HG02610 (cell line): ENCODE results near the gene NUP133.
"Not testable (repeated sequence)": the region's sequence is repeated elsewhere in the genome, so short reads cannot be mapped to it uniquely, and the experiment has no call there.

Source experiments
- ATAC-seq: cut with Tn5 transposase; IDR thresholded peaks from one replicate; pipeline ENCODE4 v1.9.1; 2021; ENCODE audit warnings: mild to moderate bottlenecking, moderate library complexity; ENCODE audit not compliant: unreplicated experiment

NUP133 gene

GRCh38 chr1:229507951-229508822, at the start of gene NUP133:
NUP133 (minus strand) TSS chr1:229508341; CDS start chr1:229508249, 92 bp downstream.
- ATAC-seq: peak; percentile 92

GRCh38 chr1:229557200-229557850, 49.2 kb upstream of the NUP133 start:
- ATAC-seq: no peak

DNA sequence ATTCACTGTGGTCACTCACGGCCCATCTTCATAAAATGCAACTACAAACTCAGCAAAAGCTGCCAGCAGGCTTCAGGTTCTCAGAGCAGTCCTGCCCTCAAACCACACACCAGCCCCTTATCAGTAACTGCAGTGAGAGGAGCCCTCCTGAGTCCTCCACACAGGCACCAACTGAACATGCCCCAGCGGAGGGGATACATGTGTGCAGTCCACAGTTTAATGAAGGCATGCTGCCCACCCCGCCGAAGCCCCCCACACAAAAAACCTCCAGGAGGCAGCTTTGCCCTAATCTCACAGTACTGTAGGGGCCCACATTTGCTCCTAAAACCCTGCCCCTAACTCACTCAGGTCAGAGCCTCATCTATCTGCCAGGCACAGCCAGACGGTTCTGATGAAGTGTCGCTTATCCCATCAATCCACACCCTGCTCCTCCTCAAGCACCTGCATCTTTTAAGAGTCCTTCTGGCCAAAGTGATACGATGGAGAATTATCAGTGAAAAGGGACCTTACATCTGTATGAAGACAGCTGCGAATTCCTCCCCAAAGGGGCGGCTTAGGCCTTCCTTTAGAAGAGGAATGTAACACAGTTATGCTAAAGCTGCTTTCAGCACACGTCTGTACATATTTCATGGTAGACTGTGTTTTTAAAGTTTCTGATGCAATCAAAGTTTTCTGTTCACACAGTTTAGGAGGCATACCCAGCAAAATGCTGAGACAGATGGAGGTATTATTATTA, 46.9 kb upstream of the NUP133 start:
- ATAC-seq: no peak

GRCh38 chr1:229553621-229554130, 45.5 kb upstream of the NUP133 start:
- ATAC-seq: no peak

GRCh38 chr1:229552732-229553131, 44.6 kb upstream of the NUP133 start:
- ATAC-seq: no peak

DNA sequence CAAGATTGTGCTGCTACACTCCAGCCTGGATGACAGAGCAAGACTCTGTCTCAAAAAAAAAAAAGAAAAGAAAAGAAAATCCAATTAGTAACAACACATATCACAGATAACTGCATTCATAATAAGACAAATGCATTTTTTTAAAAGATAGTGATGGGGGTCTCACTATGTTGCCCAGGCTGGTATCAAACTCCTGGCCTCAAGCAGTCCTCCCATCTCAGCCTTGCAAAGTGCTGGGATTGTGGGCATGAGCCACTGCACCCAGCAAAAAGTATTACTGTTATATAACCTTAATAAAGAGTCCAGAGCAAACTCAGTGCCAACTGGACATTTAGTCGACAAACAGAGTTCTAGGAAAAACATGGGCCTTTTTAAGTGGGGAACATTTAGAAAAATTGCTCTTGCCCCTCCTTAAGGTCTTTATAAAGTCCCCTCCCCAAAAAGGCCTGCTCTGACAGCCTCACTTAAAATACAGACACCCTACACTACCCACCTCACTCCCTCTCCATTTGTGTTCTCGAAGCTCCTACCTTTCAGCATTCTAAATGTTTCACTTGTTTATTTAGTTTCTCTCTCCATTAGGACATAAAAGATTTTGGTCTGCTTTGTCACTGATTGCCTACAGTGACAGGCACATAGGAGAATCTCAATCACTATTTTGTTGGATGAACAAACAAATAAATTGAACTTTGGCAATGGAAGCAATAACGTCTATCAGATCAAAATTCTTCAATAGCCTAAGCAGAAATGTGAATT, 42.8 kb upstream of the NUP133 start:
- ATAC-seq: no peak

- no peak for ATAC-seq
These were observed 39.4 kb upstream of the NUP133 start for GRCh38 chr1:229547542-229547941.

DNA sequence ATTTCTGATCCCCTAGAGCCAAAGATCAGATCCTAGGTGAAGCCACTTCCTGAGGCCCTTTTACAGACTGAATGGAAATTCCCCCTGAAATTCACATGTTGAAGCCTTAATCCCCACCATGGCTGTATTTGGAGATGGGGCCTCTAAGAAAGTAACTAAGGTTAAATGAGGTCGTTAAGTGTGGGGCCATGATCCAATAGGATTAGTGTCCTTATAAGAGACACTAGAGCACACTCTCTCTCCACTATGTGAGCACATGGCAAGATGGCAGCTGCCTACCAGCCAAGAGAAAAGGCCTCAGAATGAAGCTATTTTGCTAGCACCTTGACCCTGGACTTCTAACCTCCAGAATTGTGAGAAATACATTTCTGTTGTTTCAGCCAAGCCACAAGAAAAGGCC, 36.4 kb upstream of the NUP133 start:
- ATAC-seq: no peak

DNA sequence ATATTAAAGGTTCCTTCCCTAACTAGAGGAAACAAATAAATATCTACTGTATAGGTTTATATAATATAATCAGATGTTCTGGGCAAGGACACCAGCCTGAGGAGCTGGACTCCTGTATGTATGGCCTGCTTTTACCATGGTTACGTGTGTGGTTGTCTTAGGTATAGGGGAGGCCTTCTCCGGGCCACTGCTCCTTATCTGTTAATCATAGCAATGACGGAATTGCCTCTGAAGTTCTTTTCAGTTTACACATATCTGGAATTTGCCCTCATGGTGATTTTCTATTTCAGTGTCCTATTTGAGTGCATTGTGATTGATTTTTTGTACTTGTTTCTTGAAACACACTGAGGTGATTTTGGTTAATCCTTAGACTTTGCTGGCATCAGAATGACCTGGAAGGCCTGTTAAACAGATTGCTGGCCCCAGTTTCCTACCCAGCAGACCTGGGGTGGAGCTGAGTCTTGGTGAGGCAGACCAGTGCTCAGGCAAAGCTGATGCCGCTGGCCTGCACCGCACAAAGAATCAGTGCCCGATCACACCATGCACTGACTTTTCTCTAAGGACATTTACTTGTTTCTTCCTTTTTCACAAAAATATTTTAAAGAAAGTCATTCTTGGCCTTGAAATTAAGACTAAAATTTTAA, 31.8 kb upstream of the NUP133 start:
- no peak for ATAC-seq

GRCh38 chr1:229538945-229539344, 30.8 kb upstream of the NUP133 start:
- no peak for ATAC-seq

GRCh38 chr1:229537894-229538293, 29.8 kb upstream of the NUP133 start:
- ATAC-seq: no peak

DNA sequence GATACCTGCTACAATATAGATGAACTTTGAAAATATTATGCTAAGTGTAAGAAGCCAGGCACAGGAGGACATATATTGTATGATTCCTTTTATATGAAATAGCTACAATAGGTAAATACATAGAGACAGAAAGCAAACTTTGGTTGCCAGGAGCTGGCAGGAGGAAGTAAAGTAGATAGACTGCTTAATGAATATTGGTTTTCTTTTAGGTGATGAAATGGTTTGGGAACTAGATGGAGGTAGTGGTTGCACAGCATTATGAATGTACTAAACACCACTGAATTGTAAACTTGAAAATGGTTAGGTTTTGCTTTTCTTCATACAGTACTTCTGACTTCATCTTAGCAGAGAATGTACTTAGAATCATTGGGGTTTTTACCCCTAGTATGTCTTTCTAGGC, 28.8 kb upstream of the NUP133 start:
- no peak for ATAC-seq

DNA sequence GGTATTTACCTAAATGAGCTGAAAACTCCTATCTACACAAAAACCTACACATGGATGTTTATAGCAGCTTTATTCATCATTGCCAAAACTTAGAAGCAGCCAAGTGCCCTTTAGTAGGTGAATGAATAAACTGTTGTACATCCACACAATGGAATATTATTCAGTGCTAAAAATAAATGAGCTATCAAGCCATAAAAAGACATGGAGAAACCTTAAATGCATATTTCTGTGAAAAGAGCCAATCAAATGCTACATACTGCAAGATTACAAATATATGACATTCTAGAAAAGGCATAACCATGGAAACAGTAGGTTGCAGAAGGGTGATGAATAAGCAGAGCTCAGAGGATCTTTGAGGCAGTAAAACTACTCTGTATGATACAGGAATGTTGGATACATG, 27.1 kb upstream of the NUP133 start:
- no peak for ATAC-seq

DNA sequence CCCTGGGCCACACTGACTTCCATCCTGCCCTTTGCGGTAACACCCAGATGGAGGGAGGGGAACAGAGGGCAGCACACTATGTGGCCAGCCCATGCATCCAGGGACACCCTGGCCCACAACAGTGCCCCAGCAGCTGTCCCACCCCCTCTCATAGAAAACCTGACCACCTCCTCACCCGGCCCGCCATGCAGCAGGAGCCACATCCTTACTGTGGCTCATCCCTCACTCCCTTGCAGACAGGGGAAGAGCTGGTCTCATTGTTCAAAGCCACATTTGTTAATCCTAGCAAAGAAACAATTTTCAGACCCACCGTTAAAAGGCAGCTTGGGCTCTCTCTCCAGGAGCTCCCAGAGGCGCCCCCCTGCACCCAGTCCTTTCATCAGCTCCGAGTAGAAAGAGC, 23.2 kb upstream of the NUP133 start:
- ATAC-seq: no peak

GRCh38 chr1:229529639-229530038, 21.5 kb upstream of the NUP133 start:
- ATAC-seq: no peak

DNA sequence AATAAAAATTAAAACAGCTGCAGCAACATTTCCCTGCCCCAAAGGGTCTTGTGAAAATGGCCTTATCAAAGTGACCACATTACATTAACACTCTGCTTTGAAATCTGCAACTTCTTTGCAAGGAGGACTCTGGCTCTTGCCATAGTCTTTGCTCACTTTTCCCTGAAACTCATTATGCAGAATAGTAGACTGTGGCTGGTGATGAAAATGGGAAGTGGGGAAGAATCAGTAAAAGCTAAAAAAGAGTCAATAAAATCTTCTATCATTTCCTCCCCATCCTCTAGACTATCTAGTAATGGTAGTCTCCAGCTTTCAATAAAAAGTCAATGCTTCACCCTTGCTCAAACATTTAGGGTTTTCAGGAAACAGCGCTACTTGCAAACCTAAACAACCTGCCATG, 18.6 kb upstream of the NUP133 start:
- ATAC-seq: no peak

GRCh38 chr1:229523052-229523451, 14.9 kb upstream of the NUP133 start:
- no peak for ATAC-seq

GRCh38 chr1:229514578-229515275, 6.6 kb upstream of the NUP133 start:
- ATAC-seq: peak; percentile 61

- ATAC-seq: not testable (repeated sequence)
These were observed 3.5 kb upstream of the NUP133 start for GRCh38 chr1:229511625-229512024.

DNA sequence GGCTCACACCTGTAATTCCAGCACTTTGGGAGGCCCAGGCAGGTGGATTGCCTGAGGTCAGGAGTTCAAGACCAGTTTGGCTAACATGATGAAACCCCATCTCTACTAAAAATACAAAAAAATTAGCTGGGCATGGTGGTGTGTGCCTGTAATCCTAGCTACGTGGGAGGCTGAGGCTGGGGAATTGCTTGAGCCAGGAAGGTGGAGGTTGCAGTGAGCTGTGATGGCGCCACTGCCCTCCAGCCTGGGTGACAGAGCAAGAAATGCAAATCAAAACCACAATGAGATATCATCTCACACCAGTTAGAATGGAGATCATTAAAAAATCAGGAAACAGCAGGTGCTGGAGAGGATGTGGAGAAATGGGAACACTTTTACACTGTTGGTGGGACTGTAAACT, 3.1 kb upstream of the NUP133 start:
- ATAC-seq: not testable (repeated sequence)
